ENCODE measurements around the gene PPP4R3A. TPM values are rescaled to one million over a fixed set of nuclear protein-coding genes. Genes with fewer than 3 reads are reported as not detected.
A peak's percentile ranks its signal among the peaks of the same experiment; 100 is the strongest.
"Not testable (repeated sequence)": the region's sequence is repeated elsewhere in the genome, so short reads cannot be mapped to it uniquely, and the experiment has no call there.

PPP4R3A gene
- polyA plus RNA-seq, 1 donor = 98.6 TPM

GRCh38 chr14:91439345-91439744 is 70.8 kb downstream of the PPP4R3A start:
- no CpG with 5 or more reads among the region's 1 CpG for WGBS (ENCODE audit: insufficient coverage, low lambda C conversion rate)
- Histone ChIP-seq H3K36me3 (ENCODE audit: control insufficient read depth, insufficient read depth, low read length) (no peaks in the 10 kb centered on the region), H3K9me3 (ENCODE audit: control insufficient read depth, low read depth, low read length) (peaks cover 4% of the 10 kb centered on the region)

GRCh38 chr14:91438845-91439244 is 71.3 kb downstream of the PPP4R3A start:
- Histone ChIP-seq H3K27ac (ENCODE audit: low read length) (no peak overlapping the region), H3K4me1 (ENCODE audit: control insufficient read depth, insufficient read depth, low read length) (no peaks in the 10 kb centered on the region), H3K4me3 (ENCODE audit: low read length) (no peak overlapping the region), H3K27me3 (ENCODE audit: control insufficient read depth, insufficient read depth, low read length) (no peaks in the 10 kb centered on the region), H3K36me3 (ENCODE audit: control insufficient read depth, insufficient read depth, low read length) (no peaks in the 10 kb centered on the region), H3K9me3 (ENCODE audit: control insufficient read depth, low read depth, low read length) (peaks cover 4% of the 10 kb centered on the region)
- no peak for DNase-seq

More at GRCh38 chr14:91439345-91439744, 70.8 kb downstream of the PPP4R3A start:
- Histone ChIP-seq H3K27me3 (ENCODE audit: control insufficient read depth, insufficient read depth, low read length) (no peaks in the 10 kb centered on the region), H3K27ac (ENCODE audit: low read length) (no peak overlapping the region), H3K4me3 (ENCODE audit: low read length) (no peak overlapping the region), H3K4me1 (ENCODE audit: control insufficient read depth, insufficient read depth, low read length) (no peaks in the 10 kb centered on the region)
- no peak for DNase-seq

GRCh38 chr14:91436266-91436665 is 73.8 kb downstream of the PPP4R3A start:
- not testable (repeated sequence) for DNase-seq; H3K4me1 ChIP-seq (ENCODE audit: control insufficient read depth, insufficient read depth, low read length); H3K27ac ChIP-seq (ENCODE audit: low read length); H3K36me3 ChIP-seq (ENCODE audit: control insufficient read depth, insufficient read depth, low read length); H3K9me3 ChIP-seq (ENCODE audit: control insufficient read depth, low read depth, low read length); H3K27me3 ChIP-seq (ENCODE audit: control insufficient read depth, insufficient read depth, low read length); H3K4me3 ChIP-seq (ENCODE audit: low read length)
- no CpG with 5 or more reads among the region's 16 CpGs for WGBS (ENCODE audit: insufficient coverage, low lambda C conversion rate)

- H3K9me3 ChIP-seq (ENCODE audit: control insufficient read depth, low read depth, low read length) = no peaks in the 10 kb centered on the region
- no peaks in the 10 kb centered on the region for H3K36me3 ChIP-seq (ENCODE audit: control insufficient read depth, insufficient read depth, low read length)
- no peak overlapping the region for H3K27ac ChIP-seq (ENCODE audit: low read length)
- no peaks in the 10 kb centered on the region for H3K27me3 ChIP-seq (ENCODE audit: control insufficient read depth, insufficient read depth, low read length)
- peaks cover 2% of the 10 kb centered on the region for H3K4me1 ChIP-seq (ENCODE audit: control insufficient read depth, insufficient read depth, low read length)
- H3K4me3 ChIP-seq (ENCODE audit: low read length) = no peak overlapping the region
- WGBS (ENCODE audit: insufficient coverage, low lambda C conversion rate) = 100% methylated on average over 1 of the region's 3 CpGs
- no peak for DNase-seq
Observed at GRCh38 chr14:91429385-91429784, 80.7 kb downstream of the PPP4R3A start.

GRCh38 chr14:91428931-91429330 is 81.2 kb downstream of the PPP4R3A start:
- not testable (repeated sequence) for DNase-seq; H3K9me3 ChIP-seq (ENCODE audit: control insufficient read depth, low read depth, low read length); H3K36me3 ChIP-seq (ENCODE audit: control insufficient read depth, insufficient read depth, low read length)

GRCh38 chr14:91425531-91425944 is 84.6 kb downstream of the PPP4R3A start:
- not testable (repeated sequence) for H3K27ac ChIP-seq (ENCODE audit: low read length); H3K27me3 ChIP-seq (ENCODE audit: control insufficient read depth, insufficient read depth, low read length); DNase-seq; H3K36me3 ChIP-seq (ENCODE audit: control insufficient read depth, insufficient read depth, low read length); H3K9me3 ChIP-seq (ENCODE audit: control insufficient read depth, low read depth, low read length); H3K4me1 ChIP-seq (ENCODE audit: control insufficient read depth, insufficient read depth, low read length); H3K4me3 ChIP-seq (ENCODE audit: low read length)
- no CpG with 5 or more reads among the region's 9 CpGs for WGBS (ENCODE audit: insufficient coverage, low lambda C conversion rate)

More at GRCh38 chr14:91428931-91429330, 81.2 kb downstream of the PPP4R3A start:
- not testable (repeated sequence) for H3K4me3 ChIP-seq (ENCODE audit: low read length); H3K4me1 ChIP-seq (ENCODE audit: control insufficient read depth, insufficient read depth, low read length); H3K27me3 ChIP-seq (ENCODE audit: control insufficient read depth, insufficient read depth, low read length); H3K27ac ChIP-seq (ENCODE audit: low read length)
- WGBS (ENCODE audit: insufficient coverage, low lambda C conversion rate) = no CpG with 5 or more reads among the region's 1 CpG

GRCh38 chr14:91424813-91425530 is 85.1 kb downstream of the PPP4R3A start:
- Histone ChIP-seq H3K27ac (ENCODE audit: low read length) (peak overlapping the region; percentile 4), H3K4me1 (ENCODE audit: control insufficient read depth, insufficient read depth, low read length) (peaks cover 11% of the 10 kb centered on the region), H3K4me3 (ENCODE audit: low read length) (no peak overlapping the region), H3K9me3 (ENCODE audit: control insufficient read depth, low read depth, low read length) (no peaks in the 10 kb centered on the region), H3K27me3 (ENCODE audit: control insufficient read depth, insufficient read depth, low read length) (no peaks in the 10 kb centered on the region), H3K36me3 (ENCODE audit: control insufficient read depth, insufficient read depth, low read length) (no peaks in the 10 kb centered on the region)
- WGBS (ENCODE audit: insufficient coverage, low lambda C conversion rate) = 76% methylated on average over 2 of the region's 9 CpGs
- peak; percentile 49 to 75 for DNase-seq

- Histone ChIP-seq H3K4me1 (ENCODE audit: control insufficient read depth, insufficient read depth, low read length) (peaks cover 20% of the 10 kb centered on the region), H3K4me3 (ENCODE audit: low read length) (no peak overlapping the region), H3K36me3 (ENCODE audit: control insufficient read depth, insufficient read depth, low read length) (no peaks in the 10 kb centered on the region), H3K9me3 (ENCODE audit: control insufficient read depth, low read depth, low read length) (no peaks in the 10 kb centered on the region), H3K27me3 (ENCODE audit: control insufficient read depth, insufficient read depth, low read length) (peaks cover 6% of the 10 kb centered on the region), H3K27ac (ENCODE audit: low read length) (no peak overlapping the region)
- no CpG with 5 or more reads among the region's 2 CpGs for WGBS (ENCODE audit: insufficient coverage, low lambda C conversion rate)
- DNase-seq = no peak
Observed at GRCh38 chr14:91420686-91421085, 89.4 kb downstream of the PPP4R3A start.

GRCh38 chr14:91419451-91419850 is 90.7 kb downstream of the PPP4R3A start:
- Histone ChIP-seq H3K4me1 (ENCODE audit: control insufficient read depth, insufficient read depth, low read length) (peaks cover 24% of the 10 kb centered on the region), H3K9me3 (ENCODE audit: control insufficient read depth, low read depth, low read length) (no peaks in the 10 kb centered on the region), H3K36me3 (ENCODE audit: control insufficient read depth, insufficient read depth, low read length) (no peaks in the 10 kb centered on the region), H3K27me3 (ENCODE audit: control insufficient read depth, insufficient read depth, low read length) (peaks cover 6% of the 10 kb centered on the region), H3K4me3 (ENCODE audit: low read length) (no peak overlapping the region), H3K27ac (ENCODE audit: low read length) (no peak overlapping the region)
- DNase-seq = no peak
- 80% methylated on average over 3 of the region's 3 CpGs for WGBS (ENCODE audit: insufficient coverage, low lambda C conversion rate)

GRCh38 chr14:91419044-91419397 is 91.1 kb downstream of the PPP4R3A start:
- Histone ChIP-seq H3K36me3 (ENCODE audit: control insufficient read depth, insufficient read depth, low read length) (no peaks in the 10 kb centered on the region), H3K9me3 (ENCODE audit: control insufficient read depth, low read depth, low read length) (no peaks in the 10 kb centered on the region), H3K4me1 (ENCODE audit: control insufficient read depth, insufficient read depth, low read length) (peaks cover 29% of the 10 kb centered on the region), H3K27ac (ENCODE audit: low read length) (no peak overlapping the region), H3K27me3 (ENCODE audit: control insufficient read depth, insufficient read depth, low read length) (peaks cover 6% of the 10 kb centered on the region), H3K4me3 (ENCODE audit: low read length) (no peak overlapping the region)
- WGBS (ENCODE audit: insufficient coverage, low lambda C conversion rate) = no CpG with 5 or more reads among the region's 12 CpGs
- DNase-seq = no peak

GRCh38 chr14:91418387-91419043 is 91.6 kb downstream of the PPP4R3A start:
- H3K36me3 ChIP-seq (ENCODE audit: control insufficient read depth, insufficient read depth, low read length) = no peaks in the 10 kb centered on the region
- peak overlapping the region; percentile 19 for H3K27ac ChIP-seq (ENCODE audit: low read length)
- peaks cover 6% of the 10 kb centered on the region for H3K27me3 ChIP-seq (ENCODE audit: control insufficient read depth, insufficient read depth, low read length)
- peak; percentile 32 to 84 for DNase-seq
- H3K4me1 ChIP-seq (ENCODE audit: control insufficient read depth, insufficient read depth, low read length) = peaks cover 33% of the 10 kb centered on the region
- no peaks in the 10 kb centered on the region for H3K9me3 ChIP-seq (ENCODE audit: control insufficient read depth, low read depth, low read length)
- WGBS (ENCODE audit: insufficient coverage, low lambda C conversion rate) = no CpG with 5 or more reads among the region's 42 CpGs
- peak overlapping the region; percentile 40 for H3K4me3 ChIP-seq (ENCODE audit: low read length)

Measured in large intestine (tissue), 3 donors.